SU-DHL-6 (cell line): ENCODE data around the gene PFDN1.

Source experiments
- CTCF ChIP-seq: fragments of 200-600 bp; sonication (generic); IDR thresholded peaks from one replicate; pipeline ENCODE4 v1.5.1; 2017; ENCODE audit warnings: antibody characterized with exemption, mild to moderate bottlenecking, low read length, moderate library complexity; ENCODE audit not compliant: insufficient read depth, poor library complexity, severe bottlenecking
- EZH2phosphoT487 ChIP-seq: fragments of 200-600 bp; sonication (generic), shearing (Covaris generic); conservative IDR thresholded peaks from 2 replicates; pipeline ENCODE4 v1.6.1; 2018; ENCODE audit warnings: mild to moderate bottlenecking, antibody characterized with exemption, low read length, moderate library complexity, mixed read lengths

GRCh38 chr5:140232731-140233130 is 70.2 kb downstream of the PFDN1 start:
- no peak for TF ChIP-seq CTCF
- no peak for TF ChIP-seq EZH2phosphoT487
